Neural cell (in vitro differentiated cells): ENCODE results near the gene ZNF467. TPM values are rescaled to one million over a fixed set of nuclear protein-coding genes. Genes with fewer than 3 reads are reported as not detected.

ENCODE experiments used
- H2AFZ ChIP-seq: fragments of 200-600, 300-800 bp; sonication (generic), shearing (Covaris generic); 2 replicates; pipeline ENCODE4 v1.6.0; 2014; ENCODE audit warnings: low read depth, mild to moderate bottlenecking, antibody characterized with exemption, low read length, moderate library complexity
- H3F3A ChIP-seq: fragments of 200-600 bp; shearing (Covaris generic); 2 replicates; pipeline ENCODE4 v1.6.1; 2016; ENCODE audit warnings: mild to moderate bottlenecking, moderate library complexity, mixed read lengths, antibody characterized with exemption, low read length; ENCODE audit not compliant: insufficient read depth, poor library complexity, severe bottlenecking
- H3K27ac ChIP-seq: fragments of 200-600, 300-800 bp; sonication (generic), shearing (Covaris generic); 2 replicates; pipeline ENCODE4 v1.5.1; 2014; ENCODE audit warnings: mild to moderate bottlenecking, low read length, moderate library complexity
- H3K27me3 ChIP-seq: fragments of 300-800, 200-600 bp; sonication (generic), shearing (Covaris generic); 2 replicates; pipeline ENCODE4 v1.6.0; 2014; ENCODE audit warnings: mild to moderate bottlenecking, low read depth, low read length, moderate library complexity; ENCODE audit not compliant: insufficient read depth
- H3K36me3 ChIP-seq: fragments of 300-800, 200-600 bp; sonication (generic), shearing (Covaris generic); 2 replicates; pipeline ENCODE4 v1.5.1; 2014; ENCODE audit warnings: mild to moderate bottlenecking, antibody characterized with exemption, low read length, moderate library complexity; ENCODE audit not compliant: insufficient read depth
- H3K4me2 ChIP-seq: fragments of 300-800, 200-600 bp; sonication (generic), shearing (Covaris generic); 2 replicates; pipeline ENCODE4 v1.6.0; 2014; ENCODE audit warnings: mild to moderate bottlenecking, low read length
- H3K4me3 ChIP-seq: fragments of 300-800, 200-600 bp; sonication (generic), shearing (Covaris generic); 2 replicates; pipeline ENCODE4 v1.5.1; 2014; ENCODE audit warnings: mild to moderate bottlenecking, low read length, moderate library complexity
- H3K79me2 ChIP-seq: fragments of 200-600 bp; shearing (Covaris generic); replicated peaks from 2 replicates; pipeline ENCODE4 v1.6.0; 2014; ENCODE audit warnings: mild to moderate bottlenecking, low read length, moderate library complexity; ENCODE audit not compliant: insufficient read depth
- H3K9ac ChIP-seq: fragments of 300-800, 200-600 bp; sonication (generic), shearing (Covaris generic); 2 replicates; pipeline ENCODE4 v1.6.1; 2016; ENCODE audit warnings: mild to moderate bottlenecking, low read length, mixed read lengths
- H3K9me2 ChIP-seq: fragments of 200-600 bp; shearing (Covaris generic); 2 replicates; pipeline ENCODE4 v1.6.1; 2016; ENCODE audit warnings: mild to moderate bottlenecking, low read length, mixed read lengths; ENCODE audit not compliant: insufficient read depth
- H3K9me3 ChIP-seq: fragments of 200-600, 300-800 bp; sonication (generic), shearing (Covaris generic); 2 replicates; pipeline ENCODE4 v1.6.1; 2016; ENCODE audit warnings: mild to moderate bottlenecking, mixed run types, low read length, moderate library complexity, mixed read lengths
- H4K20me1 ChIP-seq: fragments of 200-600 bp; shearing (Covaris generic); 2 replicates; pipeline ENCODE4 v1.6.1; 2016; ENCODE audit warnings: mild to moderate bottlenecking, mixed run types; ENCODE audit not compliant: insufficient read depth
- CTCF ChIP-seq: fragments of 450-650 bp; IDR thresholded peaks from 2 replicates; pipeline ENCODE4 v1.5.1; 2014; ENCODE audit warnings: antibody characterized with exemption, mild to moderate bottlenecking, moderate library complexity; ENCODE audit not compliant: poor library complexity, severe bottlenecking
- EP300 ChIP-seq: fragments of 450-650 bp; conservative IDR thresholded peaks from 2 replicates; pipeline ENCODE4 v1.6.1; 2014; ENCODE audit warnings: antibody characterized with exemption, mild to moderate bottlenecking, moderate library complexity; ENCODE audit not compliant: poor library complexity, severe bottlenecking
- EZH2 ChIP-seq: fragments of 200-600, 300-800 bp; shearing (Covaris generic), sonication (generic); IDR thresholded peaks from 2 replicates; pipeline ENCODE4 v1.6.1; 2014; ENCODE audit warnings: antibody characterized with exemption, low read length, borderline replicate concordance, mild to moderate bottlenecking; ENCODE audit not compliant: insufficient read depth, poor library complexity, severe bottlenecking
- MXI1 ChIP-seq: fragments of 450-650 bp; conservative IDR thresholded peaks from 2 replicates; pipeline ENCODE4 v1.6.1; 2014; ENCODE audit warnings: antibody characterized with exemption, mild to moderate bottlenecking; ENCODE audit not compliant: poor library complexity, severe bottlenecking
- POLR2AphosphoS5 ChIP-seq: IDR thresholded peaks from 2 replicates; pipeline ENCODE4 v1.6.1; 2012
- RAD21 ChIP-seq: fragments of 450-650 bp; conservative IDR thresholded peaks from 2 replicates; pipeline ENCODE4 v1.6.1; 2014; ENCODE audit warnings: antibody characterized with exemption, mild to moderate bottlenecking, moderate library complexity
- REST ChIP-seq: IDR thresholded peaks from 2 replicates; pipeline ENCODE4 v1.6.1; 2012; ENCODE audit warnings: borderline replicate concordance
- SMC3 ChIP-seq: fragments of 450-650 bp; conservative IDR thresholded peaks from 2 replicates; pipeline ENCODE4 v1.6.1; 2014; ENCODE audit warnings: antibody characterized with exemption, mild to moderate bottlenecking, moderate library complexity; ENCODE audit not compliant: poor library complexity
- TAF1 ChIP-seq: IDR thresholded peaks from 2 replicates; pipeline ENCODE4 v1.6.1; 2012; ENCODE audit warnings: low read depth
- polyA plus RNA-seq: library from polyadenylated mRNA; depleted of rRNA; stranded (reverse); fragments of >200 nt; gene quantifications from 2 replicates; pipeline ENCODE4 v1.2.3, GENCODE V29; 2014

Gene ZNF467
- polyA plus RNA-seq, 1 donor from 2014 or later: 11.9 TPM

GRCh38 chr7:149759093-149759860 is 14.1 kb downstream of the ZNF467 start:
- no peak overlapping the region for H2AFZ ChIP-seq
- H3K4me3 ChIP-seq: no peak overlapping the region
- H3K9me2 ChIP-seq: no peaks in the 10 kb centered on the region
- peaks cover 9% of the 10 kb centered on the region for H3K27me3 ChIP-seq
- H3K4me2 ChIP-seq: no peak overlapping the region
- H3K36me3 ChIP-seq: no peaks in the 10 kb centered on the region
- TF ChIP-seq EP300 (no peak), EZH2 (no peak), REST (no peak), RAD21 (no peak), POLR2AphosphoS5 (no peak), MXI1 (no peak), TAF1 (no peak), CTCF (no peak), SMC3 (no peak)
- H3K79me2 ChIP-seq: no peaks in the 10 kb centered on the region
- H3K9me3 ChIP-seq: no peaks in the 10 kb centered on the region
- H4K20me1 ChIP-seq: no peaks in the 10 kb centered on the region
- no peak overlapping the region for H3K27ac ChIP-seq
- H3F3A ChIP-seq: no peaks in the 10 kb centered on the region
- no peak overlapping the region for H3K9ac ChIP-seq

- no peak overlapping the region for H3K4me2 ChIP-seq
- no peak overlapping the region for H3K9ac ChIP-seq
- H2AFZ ChIP-seq: no peak overlapping the region
- no peaks in the 10 kb centered on the region for H3K27me3 ChIP-seq
- H3K9me3 ChIP-seq: no peaks in the 10 kb centered on the region
- no peaks in the 10 kb centered on the region for H3K9me2 ChIP-seq
- H4K20me1 ChIP-seq: no peaks in the 10 kb centered on the region
- H3K27ac ChIP-seq: no peak overlapping the region
- no peaks in the 10 kb centered on the region for H3K36me3 ChIP-seq
- no peaks in the 10 kb centered on the region for H3F3A ChIP-seq
- no peak for TF ChIP-seq REST
- TF ChIP-seq CTCF: peak; percentile 62
- TF ChIP-seq SMC3: peak; percentile 57
- peak; percentile 46 for TF ChIP-seq RAD21
- no peak for TF ChIP-seq TAF1
- TF ChIP-seq MXI1: no peak
- TF ChIP-seq EZH2: no peak
- TF ChIP-seq EP300: no peak
- no peak overlapping the region for H3K4me3 ChIP-seq
- no peaks in the 10 kb centered on the region for H3K79me2 ChIP-seq
Measured at GRCh38 chr7:149753375-149754233, 19.8 kb downstream of the ZNF467 start.
